Bronchial epithelial cell (primary cell): ENCODE results near the gene SALL4. TPM values are rescaled to one million over a fixed set of nuclear protein-coding genes. Genes with fewer than 3 reads are reported as not detected.

Experiments
- DNase-seq: peaks from one replicate; pipeline ENCODE4 v3.0.0-alpha.2; 2010; ENCODE audit warnings: low read depth
- FAIRE-seq: peaks from 2 replicates; lab custom pipeline; 2011; peaks lifted over from hg19 to GRCh38; lab: Jason Lieb, UNC
- H3K27me3 ChIP-seq: 2 replicates; pipeline ENCODE4 v1.5.1; 2011; ENCODE audit warnings: low read length; ENCODE audit not compliant: control insufficient read depth, insufficient read depth
- H3K36me3 ChIP-seq: 2 replicates; pipeline ENCODE4 v1.5.1; 2011; ENCODE audit warnings: low read length; ENCODE audit not compliant: control insufficient read depth, insufficient read depth
- H3K4me3 ChIP-seq: 2 replicates; pipeline ENCODE4 v1.5.1; 2011; ENCODE audit warnings: mild to moderate bottlenecking, low read depth, low read length, control low read depth
- CTCF ChIP-seq: IDR thresholded peaks from 2 replicates; pipeline ENCODE4 v1.5.1; 2011; ENCODE audit warnings: mild to moderate bottlenecking, moderate library complexity, low read length, control low read depth, inconsistent platforms; ENCODE audit not compliant: insufficient read depth, severe bottlenecking
- total RNA-seq: library from RNA; depleted of rRNA; stranded (reverse); fragments of >200 nt; gene quantifications from 2 replicates; pipeline ENCODE4 v1.2.1, GENCODE V29; 2014

Gene SALL4
- total RNA-seq, 1 donor from 2014 or later, result 0.26 TPM

GRCh38 chr20:51832276-51832675, 30.0 kb upstream of the SALL4 start:
- DNase-seq, result no peak
- FAIRE-seq, result no peak
- no peaks in the 10 kb centered on the region for H3K36me3 ChIP-seq
- H3K27me3 ChIP-seq, result no peaks in the 10 kb centered on the region
- no peak overlapping the region for H3K4me3 ChIP-seq
- no peak for TF ChIP-seq CTCF

- no peak for FAIRE-seq
- TF ChIP-seq CTCF, result no peak
- H3K36me3 ChIP-seq, result no peaks in the 10 kb centered on the region
- no peak overlapping the region for H3K4me3 ChIP-seq
- H3K27me3 ChIP-seq, result no peaks in the 10 kb centered on the region
- no peak for DNase-seq
These were observed 29.5 kb upstream of the SALL4 start for GRCh38 chr20:51831866-51832265.

- DNase-seq, result no peak
- no peaks in the 10 kb centered on the region for H3K36me3 ChIP-seq
These were observed 28.2 kb upstream of the SALL4 start for GRCh38 chr20:51830538-51830937.

GRCh38 chr20:51828762-51829161, 26.4 kb upstream of the SALL4 start:
- H3K36me3 ChIP-seq, result no peaks in the 10 kb centered on the region
- no peak overlapping the region for H3K4me3 ChIP-seq
- H3K27me3 ChIP-seq, result no peaks in the 10 kb centered on the region
- FAIRE-seq (no peak), DNase-seq (no peak)
- no peak for TF ChIP-seq CTCF

More at GRCh38 chr20:51830538-51830937, 28.2 kb upstream of the SALL4 start:
- FAIRE-seq, result no peak
- no peaks in the 10 kb centered on the region for H3K27me3 ChIP-seq
- no peak for TF ChIP-seq CTCF
- no peak overlapping the region for H3K4me3 ChIP-seq

- FAIRE-seq, result no peak
- no peaks in the 10 kb centered on the region for H3K27me3 ChIP-seq
These were observed 24.1 kb upstream of the SALL4 start for GRCh38 chr20:51826372-51826771.

More at GRCh38 chr20:51826372-51826771, 24.1 kb upstream of the SALL4 start:
- no peak for TF ChIP-seq CTCF
- DNase-seq, result no peak
- H3K4me3 ChIP-seq, result no peak overlapping the region
- H3K36me3 ChIP-seq, result no peaks in the 10 kb centered on the region
